ENCODE results near the gene LILRB4. TPM values are rescaled to one million over a fixed set of nuclear protein-coding genes. Genes with fewer than 3 reads are reported as not detected.
"Not testable (repeated sequence)": the region's sequence is repeated elsewhere in the genome, so short reads cannot be mapped to it uniquely, and the experiment has no call there.

The LILRB4 gene
- total RNA-seq, 2 donors from 2014 or later = not detected

GRCh38 chr19:54632517-54632916 is 30.3 kb upstream of the LILRB4 start:
- H3K9me3 Mint-ChIP-seq; H3K4me3 Mint-ChIP-seq; H3K36me3 Mint-ChIP-seq; H3K27ac Mint-ChIP-seq; DNase-seq (ENCODE audit: low spot score); ATAC-seq: not testable (repeated sequence)
- peaks cover 0 to 17% of the 10 kb centered on the region in 2 donors for H3K27me3 Mint-ChIP-seq
- peaks cover 11 to 12% of the 10 kb centered on the region in 2 donors for H3K4me1 Mint-ChIP-seq (ENCODE audit: low read depth in 2 of 2)

GRCh38 chr19:54633401-54633800 is 29.4 kb upstream of the LILRB4 start:
- Mint-ChIP-seq H3K4me3 (no peak overlapping the region), H3K36me3 (no peaks in the 10 kb centered on the region), H3K4me1 (ENCODE audit: low read depth in 2 of 2) (peaks cover 11 to 12% of the 10 kb centered on the region in 2 donors), H3K27me3 (peaks cover 0 to 19% of the 10 kb centered on the region in 2 donors), H3K27ac (no peak overlapping the region), H3K9me3 (no peaks in the 10 kb centered on the region)
- no peak for DNase-seq (ENCODE audit: low spot score)
- ATAC-seq = no peak

GRCh38 chr19:54636081-54636480 is 26.7 kb upstream of the LILRB4 start:
- H3K27me3 Mint-ChIP-seq = peaks cover 15 to 25% of the 10 kb centered on the region in 2 donors
- H3K4me3 Mint-ChIP-seq; DNase-seq (ENCODE audit: low spot score): not testable (repeated sequence)

GRCh38 chr19:54638683-54639082 is 24.1 kb upstream of the LILRB4 start:
- Mint-ChIP-seq H3K36me3 (no peaks in the 10 kb centered on the region), H3K9me3 (no peaks in the 10 kb centered on the region), H3K27ac (no peak overlapping the region), H3K27me3 (peaks cover 17 to 33% of the 10 kb centered on the region in 2 donors), H3K4me1 (ENCODE audit: low read depth in 2 of 2) (peaks cover 3 to 4% of the 10 kb centered on the region in 2 donors), H3K4me3 (no peak overlapping the region)
- DNase-seq (ENCODE audit: low spot score) (no peak), ATAC-seq (no peak)

More at GRCh38 chr19:54636081-54636480, 26.7 kb upstream of the LILRB4 start:
- H3K27ac Mint-ChIP-seq; H3K9me3 Mint-ChIP-seq; ATAC-seq; H3K4me1 Mint-ChIP-seq (ENCODE audit: low read depth in 2 of 2); H3K36me3 Mint-ChIP-seq: not testable (repeated sequence)

- not testable (repeated sequence) for H3K4me1 Mint-ChIP-seq (ENCODE audit: low read depth in 2 of 2); H3K9me3 Mint-ChIP-seq; H3K36me3 Mint-ChIP-seq; H3K27ac Mint-ChIP-seq; H3K4me3 Mint-ChIP-seq; DNase-seq (ENCODE audit: low spot score); ATAC-seq
- peaks cover 19 to 30% of the 10 kb centered on the region in 2 donors for H3K27me3 Mint-ChIP-seq
These were observed 19.8 kb upstream of the LILRB4 start for GRCh38 chr19:54642953-54643352.

- not testable (repeated sequence) for H3K4me3 Mint-ChIP-seq; DNase-seq (ENCODE audit: low spot score); ATAC-seq; H3K4me1 Mint-ChIP-seq (ENCODE audit: low read depth in 2 of 2); H3K36me3 Mint-ChIP-seq; H3K9me3 Mint-ChIP-seq; H3K27ac Mint-ChIP-seq
- peaks cover 24 to 35% of the 10 kb centered on the region in 2 donors for H3K27me3 Mint-ChIP-seq
These were observed 19.2 kb upstream of the LILRB4 start for GRCh38 chr19:54643583-54643982.

- H3K36me3 Mint-ChIP-seq = no peaks in the 10 kb centered on the region
- DNase-seq (ENCODE audit: low spot score) = no peak
- ATAC-seq = no peak
- no peaks in the 10 kb centered on the region for H3K9me3 Mint-ChIP-seq
- H3K4me1 Mint-ChIP-seq (ENCODE audit: low read depth in 2 of 2) = peaks cover 3 to 4% of the 10 kb centered on the region in 2 donors
- H3K27me3 Mint-ChIP-seq = peaks cover 24 to 31% of the 10 kb centered on the region in 2 donors
- H3K27ac Mint-ChIP-seq = no peak overlapping the region
- no peak overlapping the region for H3K4me3 Mint-ChIP-seq
These were observed 18.7 kb upstream of the LILRB4 start for GRCh38 chr19:54644056-54644455.

GRCh38 chr19:54646331-54646841 is 16.4 kb upstream of the LILRB4 start:
- no peaks in the 10 kb centered on the region for H3K36me3 Mint-ChIP-seq
- H3K4me1 Mint-ChIP-seq (ENCODE audit: low read depth in 2 of 2) = peaks cover 3 to 4% of the 10 kb centered on the region in 2 donors
- H3K9me3 Mint-ChIP-seq = no peaks in the 10 kb centered on the region
- no peak for ATAC-seq
- H3K27ac Mint-ChIP-seq = no peak overlapping the region
- H3K4me3 Mint-ChIP-seq = no peak overlapping the region
- peaks cover 13 to 22% of the 10 kb centered on the region in 2 donors for H3K27me3 Mint-ChIP-seq
- DNase-seq (ENCODE audit: low spot score) = no peak

GRCh38 chr19:54648129-54648528 is 14.7 kb upstream of the LILRB4 start:
- ATAC-seq = no peak
- DNase-seq (ENCODE audit: low spot score) = no peak
- peaks cover under 1 to 2% of the 10 kb centered on the region in 2 donors for H3K4me1 Mint-ChIP-seq (ENCODE audit: low read depth in 2 of 2)
- H3K27ac Mint-ChIP-seq = no peak overlapping the region
- H3K4me3 Mint-ChIP-seq = no peak overlapping the region
- H3K27me3 Mint-ChIP-seq = peaks cover 13 to 20% of the 10 kb centered on the region in 2 donors
- H3K9me3 Mint-ChIP-seq = no peaks in the 10 kb centered on the region
- H3K36me3 Mint-ChIP-seq = no peaks in the 10 kb centered on the region

GRCh38 chr19:54650108-54650655 is 12.6 kb upstream of the LILRB4 start:
- DNase-seq (ENCODE audit: low spot score) (no peak), ATAC-seq (no peak)
- Mint-ChIP-seq H3K27me3 (peaks cover 13 to 20% of the 10 kb centered on the region in 2 donors), H3K36me3 (no peaks in the 10 kb centered on the region), H3K4me3 (no peak overlapping the region), H3K4me1 (ENCODE audit: low read depth in 2 of 2) (no peaks in the 10 kb centered on the region), H3K9me3 (no peaks in the 10 kb centered on the region), H3K27ac (no peak overlapping the region)

- Mint-ChIP-seq H3K27ac (no peak overlapping the region), H3K36me3 (no peaks in the 10 kb centered on the region), H3K4me1 (ENCODE audit: low read depth in 2 of 2) (no peaks in the 10 kb centered on the region), H3K4me3 (no peak overlapping the region), H3K9me3 (no peaks in the 10 kb centered on the region), H3K27me3 (peaks cover 8 to 29% of the 10 kb centered on the region in 2 donors)
- no peak for ATAC-seq
- DNase-seq (ENCODE audit: low spot score) = no peak
These were observed 9.5 kb upstream of the LILRB4 start for GRCh38 chr19:54653181-54653809.

GRCh38 chr19:54654447-54655321 is 8.1 kb upstream of the LILRB4 start:
- H3K4me3 Mint-ChIP-seq = no peak overlapping the region
- ATAC-seq = no peak
- DNase-seq (ENCODE audit: low spot score) = no peak

GRCh38 chr19:54659300-54659699 is 3.5 kb upstream of the LILRB4 start:
- DNase-seq (ENCODE audit: low spot score) (no peak), ATAC-seq (no peak)
- Mint-ChIP-seq H3K4me1 (ENCODE audit: low read depth in 2 of 2) (peaks cover 0 to 3% of the 10 kb centered on the region in 2 donors), H3K27me3 (peaks cover 24 to 33% of the 10 kb centered on the region in 2 donors), H3K9me3 (no peaks in the 10 kb centered on the region), H3K27ac (no peak overlapping the region), H3K4me3 (no peak overlapping the region), H3K36me3 (no peaks in the 10 kb centered on the region)

More at GRCh38 chr19:54654447-54655321, 8.1 kb upstream of the LILRB4 start:
- H3K27me3 Mint-ChIP-seq = peaks cover 9 to 32% of the 10 kb centered on the region in 2 donors
- H3K36me3 Mint-ChIP-seq = no peaks in the 10 kb centered on the region
- H3K9me3 Mint-ChIP-seq = no peaks in the 10 kb centered on the region
- H3K4me1 Mint-ChIP-seq (ENCODE audit: low read depth in 2 of 2) = no peaks in the 10 kb centered on the region
- H3K27ac Mint-ChIP-seq = no peak overlapping the region
